OCI-LY3 (cell line): ENCODE results near the gene TMEM212.

ENCODE experiments used
- EZH2phosphoT487 ChIP-seq: fragments of 200-600 bp; shearing (Covaris generic); IDR thresholded peaks from 2 replicates; pipeline ENCODE4 v1.6.1; 2018; ENCODE audit warnings: antibody characterized with exemption, mixed run types, low read depth
- TF ChIP-seq, protein P1 (sequence below): fragments of 200-600, 300-600 bp; sonication (generic); IDR thresholded peaks from 2 replicates; pipeline ENCODE4 v1.5.1; 2014; ENCODE audit warnings: antibody characterized with exemption, low read length, low read depth

DNA sequence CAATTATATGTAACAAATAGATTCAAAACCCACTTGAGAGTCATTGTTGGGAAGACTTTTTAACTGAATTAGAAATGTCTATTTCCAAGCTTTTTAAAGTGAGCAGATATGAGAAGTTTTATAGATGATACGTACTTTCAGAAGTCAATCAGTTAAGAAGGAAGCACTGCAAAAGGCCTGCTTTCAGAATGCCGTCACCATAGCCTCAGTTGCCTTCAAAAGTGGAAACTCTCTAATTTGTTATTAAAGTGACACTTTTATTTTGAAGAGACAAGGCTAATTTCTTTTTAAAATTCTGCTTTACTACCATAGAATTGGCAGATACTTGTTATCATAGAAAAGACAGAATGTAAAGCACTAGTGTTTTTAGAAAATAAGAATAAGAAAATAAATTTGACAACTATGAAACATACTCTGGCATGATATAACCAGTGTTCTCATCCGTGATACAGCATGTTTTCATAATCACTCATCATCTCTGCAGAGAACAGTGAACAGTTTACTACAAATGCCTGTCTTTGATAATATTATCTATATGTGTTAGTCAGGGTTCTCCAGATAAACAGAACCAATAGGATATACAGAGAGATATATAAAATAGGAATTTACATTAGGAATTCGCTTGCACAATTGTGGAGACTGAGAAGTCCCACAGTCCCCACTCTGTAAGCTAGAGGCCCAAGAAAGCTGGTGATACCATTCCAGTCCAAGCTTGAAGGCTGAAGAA lies 25.9 kb upstream of the TMEM212 start:
- TF ChIP-seq, protein P1, sequence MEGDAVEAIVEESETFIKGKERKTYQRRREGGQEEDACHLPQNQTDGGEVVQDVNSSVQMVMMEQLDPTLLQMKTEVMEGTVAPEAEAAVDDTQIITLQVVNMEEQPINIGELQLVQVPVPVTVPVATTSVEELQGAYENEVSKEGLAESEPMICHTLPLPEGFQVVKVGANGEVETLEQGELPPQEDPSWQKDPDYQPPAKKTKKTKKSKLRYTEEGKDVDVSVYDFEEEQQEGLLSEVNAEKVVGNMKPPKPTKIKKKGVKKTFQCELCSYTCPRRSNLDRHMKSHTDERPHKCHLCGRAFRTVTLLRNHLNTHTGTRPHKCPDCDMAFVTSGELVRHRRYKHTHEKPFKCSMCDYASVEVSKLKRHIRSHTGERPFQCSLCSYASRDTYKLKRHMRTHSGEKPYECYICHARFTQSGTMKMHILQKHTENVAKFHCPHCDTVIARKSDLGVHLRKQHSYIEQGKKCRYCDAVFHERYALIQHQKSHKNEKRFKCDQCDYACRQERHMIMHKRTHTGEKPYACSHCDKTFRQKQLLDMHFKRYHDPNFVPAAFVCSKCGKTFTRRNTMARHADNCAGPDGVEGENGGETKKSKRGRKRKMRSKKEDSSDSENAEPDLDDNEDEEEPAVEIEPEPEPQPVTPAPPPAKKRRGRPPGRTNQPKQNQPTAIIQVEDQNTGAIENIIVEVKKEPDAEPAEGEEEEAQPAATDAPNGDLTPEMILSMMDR: no peak
- TF ChIP-seq EZH2phosphoT487: no peak
